ENCODE data around the gene LIPC. TPM values are rescaled to one million over a fixed set of nuclear protein-coding genes. Genes with fewer than 3 reads are reported as not detected.

LIPC gene
- total RNA-seq, 4 donors from 2014 or later, result 0.48 to 8.2 (median 2.6) TPM; not detected in 1

DNA sequence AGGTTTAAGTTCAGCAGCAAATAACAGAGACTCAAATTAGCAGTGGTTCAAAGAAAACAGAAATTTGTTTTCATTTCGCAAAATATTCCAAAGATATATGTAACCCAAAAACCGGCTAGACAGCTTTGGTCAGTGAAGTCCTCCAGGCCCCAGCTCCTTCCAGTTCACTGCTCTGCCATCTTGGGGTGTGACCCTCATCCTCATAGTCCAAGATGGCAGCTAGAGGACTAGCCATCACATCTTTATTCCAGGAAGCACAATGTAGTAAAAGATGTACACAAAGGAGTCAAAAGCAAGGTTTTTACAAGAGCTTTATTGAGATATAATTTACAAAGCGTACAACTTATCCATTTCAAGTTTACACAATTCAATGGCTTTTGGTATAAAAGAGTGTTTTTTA, 107.1 kb downstream of the LIPC start:
- 92 to 96% methylated on average over 3 of the region's 3 CpGs for WGBS, 2 donors (ENCODE audit: low coverage in 1 of 2)
- Histone ChIP-seq H3K27me3 (no peaks in the 10 kb centered on the region), H3K4me1 (peaks cover 0 to 14% (median 6%) of the 10 kb centered on the region in 4 donors), H3K27ac (no peak overlapping the region), H3K4me3 (no peak overlapping the region), H3K9me3 (no peaks in the 10 kb centered on the region), H3K36me3 (no peaks in the 10 kb centered on the region)
- no peak for DNase-seq
- TF ChIP-seq POLR2AphosphoS5 (IDR thresholded peaks at IDR 0.05) (no peak), EP300 (IDR thresholded peaks at IDR 0.05; ENCODE audit: low read depth) (no peak), POLR2A (IDR thresholded peaks at IDR 0.05) (no peak)
- TF ChIP-seq, protein P1, sequence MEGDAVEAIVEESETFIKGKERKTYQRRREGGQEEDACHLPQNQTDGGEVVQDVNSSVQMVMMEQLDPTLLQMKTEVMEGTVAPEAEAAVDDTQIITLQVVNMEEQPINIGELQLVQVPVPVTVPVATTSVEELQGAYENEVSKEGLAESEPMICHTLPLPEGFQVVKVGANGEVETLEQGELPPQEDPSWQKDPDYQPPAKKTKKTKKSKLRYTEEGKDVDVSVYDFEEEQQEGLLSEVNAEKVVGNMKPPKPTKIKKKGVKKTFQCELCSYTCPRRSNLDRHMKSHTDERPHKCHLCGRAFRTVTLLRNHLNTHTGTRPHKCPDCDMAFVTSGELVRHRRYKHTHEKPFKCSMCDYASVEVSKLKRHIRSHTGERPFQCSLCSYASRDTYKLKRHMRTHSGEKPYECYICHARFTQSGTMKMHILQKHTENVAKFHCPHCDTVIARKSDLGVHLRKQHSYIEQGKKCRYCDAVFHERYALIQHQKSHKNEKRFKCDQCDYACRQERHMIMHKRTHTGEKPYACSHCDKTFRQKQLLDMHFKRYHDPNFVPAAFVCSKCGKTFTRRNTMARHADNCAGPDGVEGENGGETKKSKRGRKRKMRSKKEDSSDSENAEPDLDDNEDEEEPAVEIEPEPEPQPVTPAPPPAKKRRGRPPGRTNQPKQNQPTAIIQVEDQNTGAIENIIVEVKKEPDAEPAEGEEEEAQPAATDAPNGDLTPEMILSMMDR (IDR thresholded peaks at IDR 0.05), result no peak
- intact Hi-C loops (cut with DNase I; ENCODE audit: low total_unique reads), result no loop called here
- in situ Hi-C loops (cut with MboI; ENCODE audit: low pct_ligation_motif_present in 1 of 4, low pct_unique_long_range_greater_than_20kb in 1 of 4, low sequenced_read_pairs in 3 of 4), result no loop called here

DNA sequence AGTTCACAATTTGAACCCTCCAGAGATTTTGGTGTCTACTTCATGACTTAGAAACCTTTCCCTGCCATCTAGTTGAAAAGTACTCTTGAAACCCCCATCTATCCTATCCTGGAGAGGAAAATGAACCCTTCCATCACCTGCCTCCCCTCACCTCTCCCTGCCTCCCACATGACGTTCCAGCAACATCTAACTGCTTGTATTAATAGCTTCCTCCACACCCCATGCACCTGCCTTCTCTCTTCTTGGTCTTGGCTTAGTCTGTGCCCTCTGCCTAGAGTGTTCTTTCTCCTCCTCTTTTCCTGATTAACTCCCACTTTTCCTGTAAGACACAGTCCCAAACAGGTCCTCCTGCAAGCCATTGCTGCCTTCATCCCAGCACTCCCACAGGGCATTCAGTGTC, 107.8 kb downstream of the LIPC start:
- intact Hi-C loops (cut with DNase I; ENCODE audit: low total_unique reads), result no loop called here
- Histone ChIP-seq H3K27me3 (no peaks in the 10 kb centered on the region), H3K27ac (no peak overlapping the region), H3K36me3 (no peaks in the 10 kb centered on the region), H3K4me3 (no peak overlapping the region), H3K4me1 (peaks cover 0 to 7% (median 3%) of the 10 kb centered on the region in 4 donors), H3K9me3 (no peaks in the 10 kb centered on the region)
- no peak for DNase-seq
- TF ChIP-seq, protein P1 (IDR thresholded peaks at IDR 0.05), result no peak
- TF ChIP-seq EP300 (IDR thresholded peaks at IDR 0.05; ENCODE audit: low read depth) (no peak), POLR2A (IDR thresholded peaks at IDR 0.05) (no peak), POLR2AphosphoS5 (IDR thresholded peaks at IDR 0.05) (no peak)
- in situ Hi-C loops (cut with MboI; ENCODE audit: low pct_ligation_motif_present in 1 of 4, low pct_unique_long_range_greater_than_20kb in 1 of 4, low sequenced_read_pairs in 3 of 4), result no loop called here
- WGBS, 2 donors (ENCODE audit: low coverage in 1 of 2), result 35% methylated on average over 1 of the region's 1 CpG; no CpG with 5 or more reads in 1 of the 2 donors

DNA sequence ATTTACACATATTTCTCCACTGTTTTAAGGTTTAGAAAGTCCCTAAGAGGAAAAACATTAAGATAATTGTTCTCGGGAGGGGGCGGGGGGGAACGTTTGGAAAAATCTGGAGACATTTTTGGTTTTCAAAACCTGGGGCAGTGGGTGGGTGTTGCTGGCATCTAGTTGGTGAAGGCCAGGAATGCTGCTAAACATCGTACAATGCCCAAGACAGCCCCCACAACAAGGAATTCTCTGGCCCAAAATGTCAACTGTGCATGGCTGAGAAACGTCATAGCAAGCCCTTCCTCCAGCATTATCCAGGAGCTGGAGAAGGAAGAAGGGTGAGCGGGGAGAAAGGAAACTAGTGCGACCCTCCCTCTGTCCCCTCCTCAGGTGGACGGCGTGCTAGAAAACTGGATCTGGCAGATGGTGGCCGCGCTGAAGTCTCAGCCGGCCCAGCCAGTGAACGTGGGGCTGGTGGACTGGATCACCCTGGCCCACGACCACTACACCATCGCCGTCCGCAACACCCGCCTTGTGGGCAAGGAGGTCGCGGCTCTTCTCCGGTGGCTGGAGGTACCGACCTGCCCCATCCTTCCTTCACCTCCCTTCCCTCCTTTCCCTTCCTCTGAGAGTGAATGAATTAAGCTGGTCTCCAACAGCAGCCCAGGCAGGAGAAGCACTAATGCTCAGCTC, 109.8 kb downstream of the LIPC start:
- WGBS, 2 donors (ENCODE audit: low coverage in 1 of 2), result 84 to 92% methylated on average over 4 to 22 of the region's 22 CpGs
- no peak for DNase-seq

DNA sequence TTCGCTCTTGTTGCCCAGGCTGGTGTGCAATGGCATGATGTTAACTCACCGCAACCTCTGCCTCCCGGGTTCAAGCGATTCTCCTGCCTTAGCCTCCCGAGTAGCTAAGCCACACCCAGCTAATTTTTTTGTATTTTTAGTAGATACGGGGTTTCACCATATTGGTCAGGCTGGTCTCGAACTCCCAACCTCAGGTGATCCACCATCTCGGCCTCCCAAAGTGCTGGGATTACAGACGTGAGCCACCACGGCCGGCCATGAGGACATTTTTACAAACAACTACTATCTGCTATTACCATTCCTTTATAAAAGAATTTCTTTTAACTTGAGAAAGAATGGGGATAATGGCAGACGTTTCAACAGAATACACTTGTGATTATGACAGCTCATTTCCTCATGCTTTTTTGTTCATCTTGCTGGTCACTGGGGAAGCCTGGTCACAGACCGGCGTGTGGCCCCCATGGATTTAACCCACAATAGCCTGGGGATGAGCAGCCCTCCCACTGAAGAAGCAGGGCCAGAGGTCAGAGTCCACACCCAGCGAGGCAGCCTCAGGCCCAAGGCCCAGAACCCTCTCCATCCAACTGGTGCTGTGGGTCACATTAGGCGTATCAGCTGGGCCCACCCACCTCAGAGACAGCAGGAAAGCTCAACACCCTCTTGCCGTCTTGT, 112.0 kb downstream of the LIPC start:
- Histone ChIP-seq H3K27me3 (no peaks in the 10 kb centered on the region), H3K36me3 (no peaks in the 10 kb centered on the region), H3K4me1 (no peaks in the 10 kb centered on the region), H3K9me3 (no peaks in the 10 kb centered on the region), H3K4me3 (no peak overlapping the region), H3K27ac (no peak overlapping the region)
- no peak for DNase-seq
- intact Hi-C loops (cut with DNase I; ENCODE audit: low total_unique reads), result no loop called here
- in situ Hi-C loops (cut with MboI; ENCODE audit: low pct_ligation_motif_present in 1 of 4, low pct_unique_long_range_greater_than_20kb in 1 of 4, low sequenced_read_pairs in 3 of 4), result no loop called here
- 80 to 89% methylated on average over 7 to 17 of the region's 17 CpGs for WGBS, 2 donors (ENCODE audit: low coverage in 1 of 2)
- TF ChIP-seq, protein P1 (IDR thresholded peaks at IDR 0.05), result no peak
- no peak for TF ChIP-seq POLR2AphosphoS5 (IDR thresholded peaks at IDR 0.05)
- no peak for TF ChIP-seq POLR2A (IDR thresholded peaks at IDR 0.05)
- TF ChIP-seq EP300 (IDR thresholded peaks at IDR 0.05; ENCODE audit: low read depth), result no peak

More for the DNA sequence above, 109.8 kb downstream of the LIPC start:
- intact Hi-C loops (cut with DNase I; ENCODE audit: low total_unique reads) (no loop called here), in situ Hi-C loops (cut with MboI; ENCODE audit: low pct_ligation_motif_present in 1 of 4, low pct_unique_long_range_greater_than_20kb in 1 of 4, low sequenced_read_pairs in 3 of 4) (no loop called here)
- H3K36me3 ChIP-seq, result no peaks in the 10 kb centered on the region
- H3K27me3 ChIP-seq, result no peaks in the 10 kb centered on the region
- no peaks in the 10 kb centered on the region for H3K4me1 ChIP-seq
- no peak for TF ChIP-seq POLR2AphosphoS5 (IDR thresholded peaks at IDR 0.05)
- no peak overlapping the region for H3K27ac ChIP-seq
- H3K4me3 ChIP-seq, result no peak overlapping the region
- H3K9me3 ChIP-seq, result no peaks in the 10 kb centered on the region
